Cardiac fibroblast (primary cell): ENCODE data around the gene ALDH4A1.

Experiments used
- DNase-seq, 2 donors: peaks; one replicate each; pipeline versions ENCODE4 v3.0.0 to v3.0.0-alpha.2; 2010; ENCODE audit warnings: low read depth in 2 of 2
- H3K4me3 ChIP-seq, 2 donors: replicated peaks in 1 of 2; 1 replicate in 1 of 2; 2 replicates in 1 of 2; pipeline ENCODE4 v1.5.1; 2011; ENCODE audit warnings: low read depth in 2 of 2, low read length in 2 of 2, mild to moderate bottlenecking in 2 of 2, moderate library complexity in 1 of 2
- TF ChIP-seq, protein P1 (sequence below): IDR thresholded peaks from one replicate; pipeline ENCODE4 v1.5.1; 2011; ENCODE audit warnings: low read depth, mild to moderate bottlenecking, low read length, inconsistent platforms

Gene ALDH4A1

DNA sequence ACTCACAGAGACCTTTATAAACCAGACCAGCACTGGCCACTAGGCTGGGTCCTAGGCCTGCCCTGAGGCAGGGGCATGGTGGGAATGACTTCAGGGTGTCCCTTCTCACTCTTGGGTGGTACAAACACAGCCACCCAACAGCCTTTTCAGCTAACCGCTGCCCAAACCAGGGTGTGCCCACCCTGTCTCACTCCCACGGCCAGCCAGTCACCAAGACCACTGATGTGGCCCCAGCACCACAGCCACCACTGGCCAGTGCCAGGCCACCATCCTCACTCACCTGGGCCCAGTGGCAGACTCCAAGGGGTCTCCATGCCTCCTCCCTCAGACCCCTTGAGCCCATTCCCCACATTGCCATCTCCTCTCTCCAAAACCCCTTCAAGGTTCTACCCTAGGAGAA lies 70.7 kb downstream of the ALDH4A1 start:
- TF ChIP-seq, protein P1, sequence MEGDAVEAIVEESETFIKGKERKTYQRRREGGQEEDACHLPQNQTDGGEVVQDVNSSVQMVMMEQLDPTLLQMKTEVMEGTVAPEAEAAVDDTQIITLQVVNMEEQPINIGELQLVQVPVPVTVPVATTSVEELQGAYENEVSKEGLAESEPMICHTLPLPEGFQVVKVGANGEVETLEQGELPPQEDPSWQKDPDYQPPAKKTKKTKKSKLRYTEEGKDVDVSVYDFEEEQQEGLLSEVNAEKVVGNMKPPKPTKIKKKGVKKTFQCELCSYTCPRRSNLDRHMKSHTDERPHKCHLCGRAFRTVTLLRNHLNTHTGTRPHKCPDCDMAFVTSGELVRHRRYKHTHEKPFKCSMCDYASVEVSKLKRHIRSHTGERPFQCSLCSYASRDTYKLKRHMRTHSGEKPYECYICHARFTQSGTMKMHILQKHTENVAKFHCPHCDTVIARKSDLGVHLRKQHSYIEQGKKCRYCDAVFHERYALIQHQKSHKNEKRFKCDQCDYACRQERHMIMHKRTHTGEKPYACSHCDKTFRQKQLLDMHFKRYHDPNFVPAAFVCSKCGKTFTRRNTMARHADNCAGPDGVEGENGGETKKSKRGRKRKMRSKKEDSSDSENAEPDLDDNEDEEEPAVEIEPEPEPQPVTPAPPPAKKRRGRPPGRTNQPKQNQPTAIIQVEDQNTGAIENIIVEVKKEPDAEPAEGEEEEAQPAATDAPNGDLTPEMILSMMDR = no peak
- H3K4me3 ChIP-seq = no peak overlapping the region
- no peak for DNase-seq

GRCh38 chr1:18830596-18830995 lies 71.8 kb downstream of the ALDH4A1 start:
- no peak overlapping the region for H3K4me3 ChIP-seq
- DNase-seq = no peak
- TF ChIP-seq, protein P1 = no peak

DNA sequence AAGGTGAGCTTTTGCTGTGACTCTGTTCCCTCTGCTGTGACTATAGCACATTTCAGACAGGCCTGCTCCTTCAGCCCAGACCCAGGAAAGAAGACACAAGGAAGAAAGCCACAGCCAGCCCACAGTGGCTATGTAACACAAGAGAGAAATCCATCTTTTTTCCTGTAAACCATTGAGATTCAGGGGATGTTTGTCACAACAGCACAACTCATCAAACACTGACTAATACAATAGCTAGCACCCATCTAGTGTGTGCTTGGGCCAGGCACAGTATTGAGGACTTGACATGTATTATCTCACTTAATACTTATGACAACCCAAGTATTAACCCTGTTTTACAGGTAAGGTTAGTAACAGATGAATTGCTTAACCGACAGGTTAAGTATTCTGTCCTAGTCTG lies 72.7 kb downstream of the ALDH4A1 start:
- H3K4me3 ChIP-seq = no peak overlapping the region
- TF ChIP-seq, protein P1 = no peak
- no peak for DNase-seq

GRCh38 chr1:18828224-18828623 lies 74.1 kb downstream of the ALDH4A1 start:
- TF ChIP-seq, protein P1 = no peak
- H3K4me3 ChIP-seq = no peak overlapping the region
- DNase-seq = no peak

DNA sequence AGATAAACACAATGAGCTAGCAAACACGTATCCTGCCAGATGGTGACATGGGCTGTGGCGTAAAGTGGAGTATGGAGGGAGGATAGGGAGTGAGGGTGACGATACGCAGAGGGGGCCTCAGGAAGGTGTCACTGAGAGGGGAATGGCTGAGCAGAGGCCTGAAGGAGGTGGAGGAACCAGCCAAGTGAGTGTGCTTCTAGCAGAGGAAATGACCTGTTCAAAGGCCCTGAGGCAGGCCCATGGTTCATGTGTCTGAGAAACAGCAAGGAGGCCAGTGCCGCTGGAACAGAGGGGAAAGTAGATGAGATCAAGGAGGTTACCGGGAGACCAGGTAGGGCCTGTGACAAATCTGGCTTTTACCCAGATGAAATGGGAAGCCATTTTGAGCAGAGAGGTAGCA lies 78.9 kb downstream of the ALDH4A1 start:
- no peak for DNase-seq
- TF ChIP-seq, protein P1 = no peak
- H3K4me3 ChIP-seq = no peak overlapping the region
